Omental fat pad (tissue), 4 donors: Measurements from ENCODE around the gene RBM26. TPM values are rescaled to one million over a fixed set of nuclear protein-coding genes. Genes with fewer than 3 reads are reported as not detected.

Experiments
- ATAC-seq: fragments of 150-250 bp; one replicate; pipeline ENCODE4 v1.9.1; 2016; ENCODE audit warnings: mild to moderate bottlenecking, moderate library complexity; ENCODE audit not compliant: low FRiP score
- DNase-seq: peaks from one replicate; pipeline ENCODE4 v3.0.0-alpha.2; 2019; ENCODE audit warnings: low spot score
- CTCF ChIP-seq, 3 donors: fragments of 450-650 bp; IDR thresholded peaks; one replicate each; pipeline ENCODE4 v1.5.1; 2016 to 2017; ENCODE audit warnings: antibody characterized with exemption in 3 of 3, mild to moderate bottlenecking in 3 of 3, moderate library complexity in 2 of 3
- total RNA-seq, 4 donors: library from RNA; depleted of rRNA; stranded (reverse); fragments of >200 nt; gene quantifications; one replicate each; pipeline ENCODE4 v1.1.0, GENCODE V29; 2016

RBM26 gene
- total RNA-seq, 4 donors from 2014 or later, result 23.6 to 49.5 (median 34.1) TPM

- ATAC-seq, result no peak
- no peak for DNase-seq
- no peak for TF ChIP-seq CTCF (IDR thresholded peaks at IDR 0.05)
Measured at GRCh38 chr13:79401259-79402070, 4.6 kb downstream of the RBM26 start.

GRCh38 chr13:79398915-79399314, 7.1 kb downstream of the RBM26 start:
- ATAC-seq, result no peak
- DNase-seq, result no peak
- no peak for TF ChIP-seq CTCF (IDR thresholded peaks at IDR 0.05)

DNA sequence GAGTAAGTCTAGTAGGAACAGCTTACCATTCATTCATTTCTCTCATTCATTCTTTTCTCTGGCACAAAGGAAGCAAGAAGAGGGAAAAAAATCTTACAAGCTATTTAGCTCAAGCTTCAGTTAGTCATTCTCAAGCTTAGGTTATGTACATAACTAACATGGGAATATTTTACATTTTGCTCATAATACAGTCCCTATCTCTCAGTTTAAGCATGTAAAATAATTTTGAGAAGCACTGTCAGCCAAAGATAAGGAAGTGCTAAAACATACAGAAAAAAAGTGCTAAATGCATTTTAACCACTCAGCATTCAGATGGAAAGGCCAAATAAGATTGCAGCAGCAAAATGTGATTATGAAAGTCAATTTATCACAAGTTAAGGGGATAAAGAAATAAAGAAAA, 7.9 kb downstream of the RBM26 start:
- DNase-seq (no peak), ATAC-seq (peak; percentile 41)
- TF ChIP-seq CTCF (IDR thresholded peaks at IDR 0.05), result no peak

GRCh38 chr13:79395881-79396280, 10.2 kb downstream of the RBM26 start:
- no peak for TF ChIP-seq CTCF (IDR thresholded peaks at IDR 0.05)
- no peak for DNase-seq
- no peak for ATAC-seq

- TF ChIP-seq CTCF (IDR thresholded peaks at IDR 0.05), result no peak
- no peak for DNase-seq
Measured at GRCh38 chr13:79393564-79394249, 12.3 kb downstream of the RBM26 start.

DNA sequence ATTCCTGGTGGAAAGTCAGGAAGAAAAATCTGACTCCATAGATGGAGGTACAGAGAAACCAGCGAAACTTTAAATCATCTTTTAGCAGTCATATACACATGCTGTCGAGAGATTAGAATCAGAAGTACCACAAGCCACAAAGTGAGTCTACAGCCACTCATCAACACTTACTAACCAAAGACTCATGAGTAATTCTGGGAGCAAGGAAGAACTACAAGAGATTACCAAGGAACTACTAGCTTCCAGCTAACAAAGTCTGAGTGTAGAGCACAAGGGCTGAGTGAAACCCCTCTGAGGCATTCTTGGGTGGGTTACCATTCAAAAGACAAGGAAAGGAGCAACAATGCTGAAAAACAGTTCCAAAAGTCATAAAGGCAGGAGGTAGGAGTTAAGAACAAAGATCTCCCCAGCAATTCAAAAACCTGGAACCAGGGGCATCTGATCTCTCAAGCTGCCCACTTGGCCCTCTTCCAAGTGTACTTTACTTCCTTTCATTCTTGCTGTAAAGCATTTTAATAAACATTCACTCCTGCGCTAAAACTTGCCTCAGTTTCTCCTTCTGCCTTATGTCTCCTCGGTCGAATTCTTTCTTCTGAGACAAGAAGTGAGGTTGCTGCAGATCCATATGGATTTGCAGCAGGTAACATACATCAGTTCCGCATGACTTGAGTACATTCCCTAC, 13.0 kb downstream of the RBM26 start:
- DNase-seq (no peak), ATAC-seq (no peak)
- TF ChIP-seq CTCF (IDR thresholded peaks at IDR 0.05), result no peak

More at GRCh38 chr13:79393564-79394249, 12.3 kb downstream of the RBM26 start:
- ATAC-seq, result no peak
